SU-DHL-6 (cell line): ENCODE results near the gene SH3PXD2A.

Experiments
- EZH2phosphoT487 ChIP-seq: fragments of 200-600 bp; sonication (generic), shearing (Covaris generic); conservative IDR thresholded peaks from 2 replicates; pipeline ENCODE4 v1.6.1; 2018; ENCODE audit warnings: mild to moderate bottlenecking, antibody characterized with exemption, low read length, moderate library complexity, mixed read lengths
- TF ChIP-seq, protein P1 (sequence below): fragments of 200-600 bp; sonication (generic); IDR thresholded peaks from one replicate; pipeline ENCODE4 v1.5.1; 2017; ENCODE audit warnings: antibody characterized with exemption, mild to moderate bottlenecking, low read length, moderate library complexity; ENCODE audit not compliant: insufficient read depth, poor library complexity, severe bottlenecking

DNA sequence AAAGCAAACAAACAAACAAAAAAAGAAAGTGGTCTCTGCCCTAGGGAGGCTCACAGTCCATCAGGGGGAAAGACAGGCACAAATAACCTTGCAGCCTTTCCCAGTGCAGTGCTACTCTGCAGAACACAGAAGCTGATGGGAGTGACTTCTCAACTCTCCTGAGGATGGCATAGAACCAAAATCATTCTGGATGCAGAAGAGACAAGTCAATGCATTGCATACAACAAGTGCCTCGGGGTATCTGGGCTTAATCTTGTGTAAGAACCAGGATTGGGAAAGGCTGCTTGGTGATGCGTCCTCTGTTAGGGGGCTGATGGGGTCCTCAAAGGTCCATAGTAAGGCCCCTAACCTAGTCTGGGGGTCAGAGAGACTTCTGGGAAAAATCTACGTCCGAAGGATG lies 293.0 kb downstream of the SH3PXD2A start:
- TF ChIP-seq, protein P1, sequence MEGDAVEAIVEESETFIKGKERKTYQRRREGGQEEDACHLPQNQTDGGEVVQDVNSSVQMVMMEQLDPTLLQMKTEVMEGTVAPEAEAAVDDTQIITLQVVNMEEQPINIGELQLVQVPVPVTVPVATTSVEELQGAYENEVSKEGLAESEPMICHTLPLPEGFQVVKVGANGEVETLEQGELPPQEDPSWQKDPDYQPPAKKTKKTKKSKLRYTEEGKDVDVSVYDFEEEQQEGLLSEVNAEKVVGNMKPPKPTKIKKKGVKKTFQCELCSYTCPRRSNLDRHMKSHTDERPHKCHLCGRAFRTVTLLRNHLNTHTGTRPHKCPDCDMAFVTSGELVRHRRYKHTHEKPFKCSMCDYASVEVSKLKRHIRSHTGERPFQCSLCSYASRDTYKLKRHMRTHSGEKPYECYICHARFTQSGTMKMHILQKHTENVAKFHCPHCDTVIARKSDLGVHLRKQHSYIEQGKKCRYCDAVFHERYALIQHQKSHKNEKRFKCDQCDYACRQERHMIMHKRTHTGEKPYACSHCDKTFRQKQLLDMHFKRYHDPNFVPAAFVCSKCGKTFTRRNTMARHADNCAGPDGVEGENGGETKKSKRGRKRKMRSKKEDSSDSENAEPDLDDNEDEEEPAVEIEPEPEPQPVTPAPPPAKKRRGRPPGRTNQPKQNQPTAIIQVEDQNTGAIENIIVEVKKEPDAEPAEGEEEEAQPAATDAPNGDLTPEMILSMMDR: no peak
- no peak for TF ChIP-seq EZH2phosphoT487
